Measurements from ENCODE around the gene NR4A1.

DNA sequence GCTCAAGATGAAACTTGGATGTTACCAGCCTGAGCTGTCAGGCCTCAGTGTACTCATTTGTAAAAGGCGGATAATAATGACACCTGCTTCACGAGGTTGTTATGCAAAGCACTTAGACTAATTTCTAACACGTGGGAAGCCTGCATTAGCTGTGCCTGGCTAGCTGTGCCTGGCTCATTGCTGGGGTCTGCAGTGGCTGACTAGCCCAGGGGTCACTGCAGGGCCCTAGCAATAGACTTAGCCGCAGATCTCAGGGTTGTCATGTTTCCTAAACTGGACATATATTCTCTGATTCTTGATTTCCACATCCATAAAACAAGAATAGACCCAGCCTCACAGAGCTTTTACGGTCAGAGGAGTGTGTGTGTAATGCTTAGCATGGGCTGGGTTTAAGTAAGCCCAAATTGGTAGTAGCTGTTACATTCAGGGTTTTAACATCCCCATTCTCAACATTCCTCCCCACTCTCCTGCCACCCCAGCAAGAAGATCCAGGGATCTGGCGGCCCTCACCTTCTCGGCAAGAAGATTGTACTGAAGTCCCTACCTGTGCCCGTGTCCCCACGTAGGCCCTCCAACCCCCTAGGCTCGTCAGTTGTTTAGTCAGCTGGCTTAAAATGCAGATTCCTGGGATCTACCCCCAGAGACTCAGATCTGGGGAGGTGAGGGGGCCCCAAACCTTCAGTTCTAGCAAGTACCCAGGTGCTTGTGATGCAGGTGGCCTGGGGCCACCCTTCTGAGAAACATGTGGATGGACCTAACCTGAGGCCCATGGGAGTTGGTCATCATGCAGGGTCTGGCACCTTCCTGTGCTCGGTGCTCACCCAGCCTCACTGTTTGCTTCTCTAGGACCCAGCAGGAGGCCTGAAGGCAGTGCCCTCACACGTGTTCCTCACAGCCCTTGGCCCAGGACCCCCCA, 8.6 kb downstream of the NR4A1 start:
- TF ChIP-seq POLR2A (IDR thresholded peaks at IDR 0.05; ENCODE audit: low read length) (peak; percentile 75), GATA1 (IDR thresholded peaks at IDR 0.05; ENCODE audit: low read depth, low read length) (no peak)

Data from erythroblast (primary cell).